Spinal cord (tissue), 10 donors: ENCODE results near the gene TKFC. TPM values are rescaled to one million over a fixed set of nuclear protein-coding genes. Genes with fewer than 3 reads are reported as not detected.

Experiments used
- DNase-seq, 6 donors: peaks; one replicate each; pipeline versions ENCODE4 v3.0.0 to v3.0.0-alpha.2; 2013 to 2015; ENCODE audit warnings: low spot score in 6 of 6, low read depth in 4 of 6
- H3K27ac ChIP-seq: one replicate; pipeline ENCODE4 v1.5.1; 2013; ENCODE audit warnings: low read depth, low read length, control low read depth
- H3K27me3 ChIP-seq: one replicate; pipeline ENCODE4 v1.6.1; 2013; ENCODE audit warnings: low read length; ENCODE audit not compliant: control insufficient read depth, insufficient read depth
- H3K36me3 ChIP-seq: one replicate; pipeline ENCODE4 v1.6.1; 2013; ENCODE audit warnings: low read length; ENCODE audit not compliant: control insufficient read depth, insufficient read depth
- H3K4me1 ChIP-seq: one replicate; pipeline ENCODE4 v1.6.1; 2013; ENCODE audit warnings: low read length; ENCODE audit not compliant: control insufficient read depth, insufficient read depth
- H3K4me3 ChIP-seq: one replicate; pipeline ENCODE4 v1.5.1; 2013; ENCODE audit warnings: low read depth, low read length, control low read depth
- H3K9me3 ChIP-seq: one replicate; pipeline ENCODE4 v1.6.1; 2013; ENCODE audit warnings: low read length; ENCODE audit not compliant: control insufficient read depth, insufficient read depth
- WGBS: methylation state at CpG from one replicate; pipeline ENCODE4 v1.1.5; 2013; ENCODE audit warnings: missing lambda C conversion rate; ENCODE audit not compliant: insufficient coverage; 5-methylcytosine and 5-hydroxymethylcytosine counted together
- polyA plus RNA-seq, 2 donors: library from polyadenylated mRNA; unstranded; fragments of 120-200 nt; gene quantifications; one replicate each; pipeline ENCODE4 v1.2.1, GENCODE V29; 2013; ENCODE audit not compliant: insufficient read length in 2 of 2
- total RNA-seq, 2 donors: library from RNA; depleted of rRNA in 1 of 2; stranded (reverse); fragments of 120-200 nt in 1 of 2; fragments of >200 nt in 1 of 2; gene quantifications; one replicate each; pipeline versions ENCODE4 v1.2.3 to v1.2.4, GENCODE V29; 2013 to 2014
- donor health status: healthy.

TKFC gene
- total and polyA plus RNA-seq, 4 donors = 14.9 to 37.7 (median 28.8) TPM

GRCh38 chr11:61341706-61342105 lies 8.7 kb downstream of the TKFC start:
- Histone ChIP-seq H3K4me3 (no peak overlapping the region), H3K27me3 (no peaks in the 10 kb centered on the region), H3K9me3 (no peaks in the 10 kb centered on the region), H3K27ac (no peak overlapping the region), H3K4me1 (peaks cover 14% of the 10 kb centered on the region), H3K36me3 (peaks cover 57% of the 10 kb centered on the region)
- DNase-seq = no peak
- 91% methylated on average over 4 of the region's 4 CpGs for WGBS

- 93% methylated on average over 20 of the region's 20 CpGs for WGBS
- H3K27ac ChIP-seq = no peak overlapping the region
- H3K27me3 ChIP-seq = no peaks in the 10 kb centered on the region
- H3K36me3 ChIP-seq = peaks cover 63% of the 10 kb centered on the region
- no peak for DNase-seq
- H3K4me1 ChIP-seq = peaks cover 10% of the 10 kb centered on the region
- H3K4me3 ChIP-seq = no peak overlapping the region
- H3K9me3 ChIP-seq = no peaks in the 10 kb centered on the region
Measured at GRCh38 chr11:61342207-61342803, 9.3 kb downstream of the TKFC start.

- 94% methylated on average over 17 of the region's 29 CpGs for WGBS
- Histone ChIP-seq H3K9me3 (no peaks in the 10 kb centered on the region), H3K4me1 (peaks cover 10% of the 10 kb centered on the region), H3K36me3 (peaks cover 68% of the 10 kb centered on the region), H3K27me3 (no peaks in the 10 kb centered on the region), H3K27ac (no peak overlapping the region), H3K4me3 (no peak overlapping the region)
- no peak for DNase-seq
Measured at GRCh38 chr11:61343792-61344745, 11.0 kb downstream of the TKFC start.

GRCh38 chr11:61345170-61345610 lies 12.2 kb downstream of the TKFC start:
- Histone ChIP-seq H3K9me3 (no peaks in the 10 kb centered on the region), H3K4me3 (no peak overlapping the region), H3K27me3 (no peaks in the 10 kb centered on the region), H3K27ac (no peak overlapping the region), H3K4me1 (peaks cover 10% of the 10 kb centered on the region), H3K36me3 (peaks cover 73% of the 10 kb centered on the region)
- DNase-seq = peak in 2 of 6 donors; percentile 39 to 66
- WGBS = 47% methylated on average over 4 of the region's 4 CpGs

- Histone ChIP-seq H3K36me3 (peaks cover 78% of the 10 kb centered on the region), H3K4me1 (peaks cover 10% of the 10 kb centered on the region), H3K27me3 (no peaks in the 10 kb centered on the region), H3K9me3 (no peaks in the 10 kb centered on the region), H3K27ac (no peak overlapping the region), H3K4me3 (no peak overlapping the region)
- 73% methylated on average over 12 of the region's 14 CpGs for WGBS
- no peak for DNase-seq
Measured at GRCh38 chr11:61345954-61346843, 13.2 kb downstream of the TKFC start.

GRCh38 chr11:61347916-61348461 lies 15.0 kb downstream of the TKFC start:
- 86% methylated on average over 10 of the region's 11 CpGs for WGBS

GRCh38 chr11:61349189-61349751 lies 16.2 kb downstream of the TKFC start:
- H3K27ac ChIP-seq = no peak overlapping the region
- no peaks in the 10 kb centered on the region for H3K27me3 ChIP-seq
- no peaks in the 10 kb centered on the region for H3K9me3 ChIP-seq
- DNase-seq = no peak
- H3K36me3 ChIP-seq = peaks cover 70% of the 10 kb centered on the region
- 84% methylated on average over 12 of the region's 12 CpGs for WGBS
- H3K4me1 ChIP-seq = peaks cover 10% of the 10 kb centered on the region
- no peak overlapping the region for H3K4me3 ChIP-seq

More at GRCh38 chr11:61347916-61348461, 15.0 kb downstream of the TKFC start:
- no peak overlapping the region for H3K4me3 ChIP-seq
- H3K4me1 ChIP-seq = peaks cover 10% of the 10 kb centered on the region
- no peak overlapping the region for H3K27ac ChIP-seq
- H3K27me3 ChIP-seq = no peaks in the 10 kb centered on the region
- H3K36me3 ChIP-seq = peaks cover 76% of the 10 kb centered on the region
- no peak for DNase-seq
- no peaks in the 10 kb centered on the region for H3K9me3 ChIP-seq

GRCh38 chr11:61349916-61350315 lies 16.9 kb downstream of the TKFC start:
- Histone ChIP-seq H3K9me3 (no peaks in the 10 kb centered on the region), H3K4me3 (no peak overlapping the region), H3K27ac (no peak overlapping the region), H3K4me1 (peaks cover 10% of the 10 kb centered on the region), H3K36me3 (peaks cover 69% of the 10 kb centered on the region), H3K27me3 (no peaks in the 10 kb centered on the region)
- 96% methylated on average over 10 of the region's 10 CpGs for WGBS
- no peak for DNase-seq

- no peak overlapping the region for H3K27ac ChIP-seq
- no peaks in the 10 kb centered on the region for H3K27me3 ChIP-seq
- no peak for DNase-seq
- peaks cover 7% of the 10 kb centered on the region for H3K4me1 ChIP-seq
- no peak overlapping the region for H3K4me3 ChIP-seq
- H3K36me3 ChIP-seq = peaks cover 65% of the 10 kb centered on the region
- H3K9me3 ChIP-seq = no peaks in the 10 kb centered on the region
- WGBS = 100% methylated on average over 1 of the region's 1 CpG
Measured at GRCh38 chr11:61350336-61350735, 17.3 kb downstream of the TKFC start.
